HG02623 (cell line): ENCODE data around the gene DAG1.

Experiments used
- ATAC-seq: cut with Tn5 transposase; IDR thresholded peaks from one replicate; pipeline ENCODE4 v1.9.1; 2021; ENCODE audit warnings: moderate library complexity; ENCODE audit not compliant: unreplicated experiment

Gene DAG1

DNA sequence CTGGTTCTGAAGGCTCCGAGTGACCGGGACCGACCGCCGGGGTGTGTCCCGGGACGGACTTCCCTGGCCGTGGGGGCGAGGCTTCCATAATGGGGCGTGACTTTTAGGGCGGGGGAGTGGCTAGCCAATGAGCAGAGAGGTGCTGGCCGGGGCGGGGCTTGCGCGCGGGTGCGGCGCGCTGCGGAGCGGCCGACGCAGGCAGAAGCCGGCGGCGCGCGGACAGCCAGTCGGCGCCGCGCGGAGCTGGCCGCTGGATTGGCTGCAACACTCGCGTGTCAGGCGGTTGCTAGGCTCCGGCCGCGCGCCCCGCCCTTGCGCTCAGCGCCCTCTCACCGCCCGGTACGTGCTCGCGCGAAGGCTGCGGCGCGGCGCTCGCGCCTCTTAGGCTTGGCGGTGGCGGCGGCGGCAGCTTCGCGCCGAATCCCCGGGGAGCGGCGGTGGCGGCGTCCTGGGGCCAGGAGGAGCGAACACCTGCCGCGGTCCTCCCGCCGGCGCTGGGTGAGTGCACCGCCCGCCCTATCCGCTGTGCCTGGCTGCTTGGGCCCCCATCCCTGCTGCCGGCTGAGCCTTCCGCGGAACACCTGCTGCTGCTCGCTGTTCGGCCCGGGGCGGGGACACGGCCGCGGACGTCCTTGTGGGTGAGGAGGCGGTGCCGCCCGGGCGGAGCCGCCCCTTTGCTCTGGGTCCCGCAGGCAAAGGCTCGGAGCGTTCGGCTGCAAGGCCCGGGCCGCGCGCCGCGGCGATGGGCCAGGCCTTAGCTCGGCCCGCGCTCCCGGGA is at the start of gene DAG1:
Gene DAG1 (plus strand): TSS at position 332 of the 778 bp plus-strand sequence. CDS start 40,268 bp downstream, outside the sequence.
- peak; percentile 73 for ATAC-seq

DNA sequence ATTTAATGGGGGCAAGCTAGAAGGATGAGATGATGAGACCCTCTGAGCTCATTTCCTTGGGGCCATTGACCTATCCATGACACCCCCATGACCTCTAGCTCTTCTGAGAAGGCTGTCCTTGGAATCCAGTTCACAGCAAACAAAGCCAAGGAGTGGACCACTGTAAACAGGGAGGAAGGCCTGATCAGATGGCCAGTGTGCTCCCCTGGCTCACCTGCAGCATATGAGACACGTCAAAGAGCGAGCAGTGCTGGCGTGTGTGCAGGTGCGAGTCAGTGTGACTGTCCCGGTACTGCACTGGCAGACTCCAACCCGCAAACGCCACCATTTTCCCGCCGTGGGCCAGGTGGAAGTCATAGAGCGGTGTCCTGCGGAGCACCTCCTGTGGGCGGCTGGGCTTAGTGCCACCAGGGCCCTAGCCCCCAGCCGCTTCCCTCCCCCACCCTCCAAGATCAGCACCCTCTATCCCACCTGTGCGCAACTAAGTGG is 48.1 kb upstream of the DAG1 start:
- ATAC-seq, result no peak

DNA sequence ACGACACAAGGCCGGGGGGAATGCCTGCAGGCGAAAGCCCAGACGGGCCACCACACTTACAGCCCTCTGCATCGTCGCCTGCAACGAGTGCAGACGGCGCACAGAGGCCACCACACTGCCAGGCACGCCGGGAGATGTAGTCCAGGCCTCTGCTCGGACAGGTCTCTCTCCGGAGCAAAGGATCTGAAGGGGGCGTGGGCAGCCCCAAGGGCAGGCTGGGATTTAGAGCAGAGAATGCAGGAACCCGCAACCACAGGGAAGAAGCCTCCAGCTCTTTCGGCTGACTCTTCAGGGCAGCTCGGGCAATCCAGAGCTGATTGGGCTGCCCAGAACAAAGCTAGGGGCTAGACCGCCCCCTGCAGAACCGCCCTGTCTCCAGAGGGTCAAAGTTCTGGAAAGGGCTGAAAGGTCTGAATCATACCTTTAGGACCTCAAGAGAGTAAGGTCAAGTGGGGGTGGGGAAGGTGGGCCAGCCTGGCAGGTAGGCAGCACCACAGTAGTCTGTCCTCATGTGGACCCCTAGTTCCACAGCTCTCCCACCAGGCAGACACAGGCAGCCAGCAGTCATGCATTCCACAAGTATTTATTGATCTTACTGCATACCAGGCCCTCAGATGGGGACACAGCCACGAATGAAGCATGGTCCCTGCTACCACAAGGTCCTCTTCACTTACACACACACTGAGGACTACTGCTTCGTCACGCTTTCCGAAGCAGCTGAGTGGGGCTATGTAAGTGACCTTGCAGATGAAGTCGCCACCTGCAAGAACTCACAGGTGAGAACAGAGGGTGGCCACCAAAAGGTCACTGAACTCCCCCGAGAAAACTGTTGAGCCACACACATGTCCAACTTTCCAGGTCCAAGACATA is 47.5 kb upstream of the DAG1 start, which contains the start of gene AMT:
Gene AMT (minus strand): TSS at position 95 of the 870 bp plus-strand sequence. CDS start 23 bp downstream, at position 72.
- no peak for ATAC-seq

DNA sequence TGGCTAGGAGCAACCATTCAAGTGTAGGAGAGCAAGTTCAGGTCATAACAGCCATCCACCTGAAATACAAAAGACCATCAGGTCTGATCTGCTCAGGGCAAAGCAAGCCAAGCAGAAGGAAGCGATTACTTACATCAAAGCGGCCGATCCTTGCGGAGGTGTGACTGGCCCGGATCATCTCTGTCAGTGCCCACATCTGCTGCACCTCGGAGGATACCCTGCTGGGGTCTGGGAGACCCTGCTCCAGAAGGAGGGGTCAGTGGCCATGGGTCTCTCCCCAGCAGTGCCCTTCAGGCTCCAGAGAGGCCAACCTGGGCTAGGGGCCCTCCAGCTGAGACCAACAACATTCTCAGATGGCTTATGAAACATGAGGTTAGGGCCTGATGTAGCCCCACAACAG is 45.3 kb upstream of the DAG1 start:
- ATAC-seq, result no peak

DNA sequence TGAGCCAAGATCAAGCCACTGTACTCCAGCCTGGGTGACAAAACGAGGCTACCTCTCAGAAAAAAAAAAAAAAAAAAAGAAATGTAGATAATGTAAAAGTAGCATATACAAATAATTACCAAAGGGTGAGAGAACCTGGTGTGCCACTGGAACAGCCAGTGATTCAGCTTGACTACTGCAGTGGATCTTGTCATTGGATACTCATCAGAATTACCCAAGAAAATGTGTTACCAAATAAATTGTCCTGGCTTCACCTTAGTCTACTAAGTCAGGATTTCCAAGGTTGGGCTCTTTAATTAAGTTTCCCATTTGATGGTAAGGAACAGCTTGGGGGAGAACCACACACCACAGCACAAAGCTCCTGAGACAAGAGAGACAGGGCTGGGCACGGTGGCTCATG is 42.5 kb upstream of the DAG1 start:
- no peak for ATAC-seq

DNA sequence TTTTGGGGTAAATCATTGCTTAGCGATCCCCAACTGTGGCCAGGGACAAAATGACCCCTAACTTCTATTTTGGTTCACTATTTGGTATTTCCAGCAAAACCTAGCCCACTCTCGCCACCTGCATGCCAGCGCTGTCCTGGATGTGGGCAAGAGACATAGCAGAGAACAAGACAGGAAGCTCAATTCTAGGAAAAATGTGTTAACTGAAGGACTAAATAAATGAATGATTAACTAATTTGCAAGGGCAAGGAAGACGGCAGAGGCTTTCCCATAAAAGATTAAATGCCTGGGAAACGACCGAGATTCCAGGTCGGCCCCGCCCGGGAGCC is 41.4 kb upstream of the DAG1 start:
- no peak for ATAC-seq

DNA sequence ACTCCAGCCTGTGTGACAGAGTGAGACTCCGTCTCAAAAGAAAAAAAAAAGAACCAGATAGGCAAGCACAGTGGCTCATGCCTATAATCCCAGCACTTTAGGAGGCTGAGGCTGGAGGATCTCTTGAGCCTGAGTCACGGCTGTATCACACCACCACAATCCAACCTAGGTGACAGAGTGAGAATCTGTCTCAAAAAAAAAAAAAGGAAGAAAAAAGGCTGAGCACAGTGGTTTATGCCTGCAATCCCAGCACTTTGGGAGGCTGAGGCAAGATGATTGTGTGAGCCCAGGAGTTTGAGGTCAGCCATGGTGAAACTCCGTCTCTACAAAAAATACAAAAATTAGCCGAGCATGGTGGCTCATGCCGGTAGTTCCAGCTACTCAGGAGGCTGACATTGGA is 35.3 kb upstream of the DAG1 start:
- no peak for ATAC-seq

DNA sequence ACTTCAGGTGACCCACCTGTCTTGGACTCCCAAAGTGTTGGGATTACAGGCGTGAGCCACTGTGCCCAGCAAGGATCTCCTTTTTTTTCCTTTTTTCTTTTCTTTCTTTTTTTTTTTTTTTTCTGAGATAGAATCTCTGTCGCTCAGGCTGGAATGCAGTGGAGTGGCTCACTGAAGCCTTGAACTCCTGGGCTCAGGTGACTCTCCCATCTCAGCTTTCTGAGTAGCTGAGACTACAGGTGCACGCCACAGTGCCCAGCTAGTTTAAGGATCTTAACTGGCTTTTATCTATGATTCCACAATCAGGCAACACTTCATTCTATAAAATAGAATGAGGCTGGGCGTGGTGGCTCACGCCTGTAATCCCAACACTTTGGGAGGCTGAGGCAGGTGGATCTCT is 24.7 kb upstream of the DAG1 start:
- no peak for ATAC-seq

DNA sequence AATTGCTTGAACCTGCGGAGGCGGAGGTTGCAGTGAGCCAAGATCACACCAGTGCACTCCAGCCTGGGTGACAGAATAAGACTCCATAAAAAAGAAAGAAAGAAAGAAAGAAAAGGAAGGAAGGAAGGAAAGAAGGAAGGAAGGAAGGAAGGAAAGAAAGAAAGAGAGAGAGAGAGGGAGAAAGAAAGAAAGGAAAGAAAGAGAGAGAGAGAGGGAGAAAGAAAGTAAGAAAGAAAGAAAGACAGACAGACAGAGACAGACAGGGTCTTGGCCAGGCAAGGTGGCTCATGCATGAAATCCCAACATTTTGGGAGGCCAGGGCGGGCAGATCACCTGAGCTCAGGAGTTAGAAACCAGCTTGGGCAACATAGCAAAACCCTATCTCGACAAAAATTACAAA is 16.4 kb upstream of the DAG1 start:
- ATAC-seq, result no peak

DNA sequence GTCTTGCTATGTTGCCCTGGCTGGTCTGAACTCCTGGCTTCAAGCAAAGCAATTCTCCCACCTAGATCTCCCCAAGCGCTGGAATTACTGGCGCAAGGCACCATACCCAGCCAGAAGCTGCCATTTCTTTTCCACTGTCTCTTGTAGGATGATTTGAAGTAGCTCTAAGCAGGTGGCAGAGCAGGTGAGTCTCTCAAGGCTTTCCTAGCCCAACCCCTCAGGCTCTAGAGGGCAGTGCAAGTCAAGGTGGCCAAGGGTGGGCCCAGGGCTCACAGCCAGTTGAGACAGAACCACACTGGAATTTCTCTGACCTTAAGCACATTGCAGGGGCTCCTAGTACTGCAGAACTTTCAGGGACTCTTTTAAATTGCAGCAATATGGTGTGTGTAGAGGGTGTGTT is 15.6 kb upstream of the DAG1 start:
- no peak for ATAC-seq

DNA sequence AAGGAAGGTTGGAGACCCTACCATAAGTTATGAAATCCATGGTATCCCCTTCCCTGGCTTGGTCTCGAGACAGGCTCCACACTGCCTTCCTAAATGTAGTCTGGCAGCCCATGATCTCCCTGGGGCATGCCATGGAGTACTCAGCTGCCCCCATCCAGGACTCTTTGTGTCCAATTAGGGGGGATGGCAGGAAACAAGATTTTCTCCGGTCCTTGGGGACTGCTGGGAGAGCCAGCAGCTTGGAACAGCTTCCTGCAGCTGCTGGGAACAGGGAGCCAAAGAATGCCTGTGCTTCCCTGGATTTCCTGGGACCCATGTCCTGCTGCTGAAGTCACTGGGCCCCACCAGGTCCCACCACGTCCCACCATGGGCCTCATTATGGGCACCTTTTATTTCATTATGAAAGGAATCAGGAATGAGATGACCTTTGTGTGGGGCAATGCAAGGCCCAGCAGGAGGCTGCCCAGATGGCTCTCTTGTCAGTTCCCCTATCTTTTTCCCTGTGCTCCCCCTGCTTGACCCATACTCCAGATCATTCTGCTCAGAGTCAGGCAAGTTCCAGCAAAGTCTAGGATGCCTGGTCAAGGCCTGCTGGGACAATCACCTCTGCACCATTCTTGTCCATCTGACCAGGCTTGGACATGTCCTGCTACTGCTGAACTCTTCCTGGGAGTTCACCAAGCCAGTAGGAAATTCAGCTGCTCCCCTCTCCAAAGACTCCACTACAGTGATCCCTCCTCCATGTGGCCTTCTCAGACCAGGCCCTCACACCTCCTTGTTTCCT is 15.0 kb upstream of the DAG1 start:
- ATAC-seq, result no peak

DNA sequence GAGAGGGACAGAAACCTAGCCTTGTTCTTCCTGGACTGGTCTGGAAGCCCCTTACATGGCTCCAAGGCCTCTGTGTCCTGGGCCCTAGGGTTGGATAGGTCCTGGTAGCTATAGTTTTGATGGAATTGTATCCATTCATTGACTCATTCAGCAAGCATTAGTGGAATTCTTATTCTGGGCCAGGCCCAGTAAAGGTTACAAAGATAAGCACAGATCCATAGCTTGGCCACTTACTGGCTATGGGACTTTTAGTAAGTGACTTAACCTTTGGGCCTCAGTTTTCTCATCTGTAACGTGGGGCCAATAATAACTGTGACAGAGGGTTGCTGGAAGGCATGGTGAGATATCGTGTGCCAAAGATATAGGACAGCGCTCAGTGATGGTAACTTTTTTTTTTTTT is 13.6 kb upstream of the DAG1 start:
- ATAC-seq, result no peak

DNA sequence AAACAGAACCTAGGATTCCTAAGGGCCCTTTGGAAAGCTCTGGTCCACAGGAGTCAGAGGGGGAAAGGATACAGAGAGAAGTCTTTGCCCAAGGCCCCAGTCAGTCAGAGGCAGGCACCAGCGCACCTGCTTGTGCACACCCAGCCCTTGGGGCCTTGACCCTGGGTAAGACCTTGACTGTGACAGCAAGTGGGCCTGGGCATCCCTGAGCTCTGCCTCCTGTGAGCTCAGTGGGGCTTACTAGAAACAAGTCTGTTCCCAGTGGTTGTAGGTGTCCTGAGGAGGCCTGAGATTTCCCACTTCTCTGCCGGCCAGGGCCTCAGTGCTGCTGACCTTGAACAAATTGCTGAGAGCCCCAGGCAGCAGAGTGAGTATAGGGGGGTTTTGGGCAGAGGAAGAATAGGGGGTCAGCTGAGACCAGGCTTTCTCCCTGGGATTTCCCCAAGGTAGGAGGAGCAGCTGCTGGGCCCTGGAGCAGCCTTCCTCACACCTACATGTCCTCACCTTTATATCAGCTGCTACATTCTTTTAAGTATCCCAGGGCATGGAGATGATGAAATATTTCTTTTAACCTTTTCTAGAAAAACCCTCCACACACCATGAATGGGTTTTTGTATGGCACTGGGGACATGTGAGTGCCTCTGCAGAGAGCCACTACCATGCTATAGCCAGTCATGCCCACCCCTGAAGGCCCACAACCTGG is 9.7 kb upstream of the DAG1 start:
- no peak for ATAC-seq

DNA sequence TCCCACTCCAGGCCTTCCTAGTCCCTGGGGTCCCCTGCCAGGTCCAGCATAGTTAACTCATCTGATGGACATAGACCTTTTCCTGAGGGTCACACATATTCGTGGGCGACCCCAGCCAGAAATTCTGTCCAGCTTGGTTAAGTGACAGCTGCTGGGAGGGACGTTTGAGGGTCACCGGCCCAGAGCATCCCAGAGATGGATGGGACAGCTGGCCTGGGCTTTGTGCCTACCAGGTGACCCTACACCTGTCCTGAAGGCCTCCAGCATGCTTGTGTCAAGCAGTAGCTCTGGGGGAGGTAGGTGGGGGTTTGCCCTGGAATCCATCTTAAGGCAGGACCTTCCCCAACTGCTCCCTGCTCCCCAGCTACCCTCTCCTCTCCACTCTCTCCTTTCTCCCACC is 9.1 kb upstream of the DAG1 start:
- ATAC-seq, result no peak

DNA sequence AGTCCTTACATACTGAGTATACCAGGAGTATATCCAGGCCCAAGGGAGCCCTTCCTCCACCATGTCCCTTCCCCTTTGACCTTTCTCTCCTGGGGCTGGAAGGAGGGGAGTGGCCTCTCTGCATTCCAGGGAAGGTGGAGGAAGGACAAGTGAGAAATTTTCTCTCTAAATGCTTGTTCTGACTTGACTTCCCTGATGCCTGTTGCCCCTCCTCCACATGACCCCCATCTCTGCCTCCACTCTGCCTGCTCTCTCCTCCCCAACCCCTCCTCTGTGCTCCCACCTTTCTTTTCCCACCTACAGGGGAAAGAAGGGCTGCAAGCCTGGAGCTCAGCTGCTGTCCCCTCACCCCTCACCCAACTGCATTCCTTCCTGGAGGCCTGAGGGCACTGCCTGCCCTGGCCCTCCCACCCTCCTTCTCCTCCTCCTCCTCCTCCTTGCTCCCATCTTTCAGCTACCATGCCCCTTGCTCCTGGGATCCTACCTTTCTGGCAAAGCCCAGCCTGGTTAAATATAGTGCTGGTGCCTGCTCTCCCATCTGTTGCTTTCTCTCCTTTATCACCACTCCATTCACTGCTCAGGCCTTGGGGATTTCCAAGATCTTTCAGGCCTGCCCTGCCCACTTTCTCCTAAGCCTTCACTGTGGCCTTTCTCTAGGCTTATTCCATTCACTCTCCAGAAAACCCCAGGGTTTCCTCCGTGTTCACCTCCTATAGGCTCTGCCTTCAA is 8.5 kb upstream of the DAG1 start:
- ATAC-seq, result no peak

DNA sequence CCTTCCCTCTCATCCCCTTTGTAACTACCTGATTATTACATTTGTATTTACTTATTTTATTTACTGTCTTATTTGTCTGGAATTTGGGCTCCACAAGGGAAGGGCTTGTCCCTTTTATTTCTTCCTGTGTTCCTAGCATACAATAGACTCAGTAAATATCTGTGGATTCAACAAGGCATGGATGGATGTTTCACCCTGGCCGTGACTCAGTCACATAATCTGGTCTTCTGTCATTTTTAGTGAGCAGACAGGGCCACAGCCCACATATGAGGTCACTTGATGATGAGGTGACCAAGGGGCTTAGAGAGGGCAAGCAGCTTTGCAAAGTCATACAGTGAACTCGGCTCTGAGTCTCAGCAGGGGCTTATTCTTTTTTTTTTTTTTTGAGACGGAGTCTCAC is 7.8 kb upstream of the DAG1 start:
- ATAC-seq, result no peak

DNA sequence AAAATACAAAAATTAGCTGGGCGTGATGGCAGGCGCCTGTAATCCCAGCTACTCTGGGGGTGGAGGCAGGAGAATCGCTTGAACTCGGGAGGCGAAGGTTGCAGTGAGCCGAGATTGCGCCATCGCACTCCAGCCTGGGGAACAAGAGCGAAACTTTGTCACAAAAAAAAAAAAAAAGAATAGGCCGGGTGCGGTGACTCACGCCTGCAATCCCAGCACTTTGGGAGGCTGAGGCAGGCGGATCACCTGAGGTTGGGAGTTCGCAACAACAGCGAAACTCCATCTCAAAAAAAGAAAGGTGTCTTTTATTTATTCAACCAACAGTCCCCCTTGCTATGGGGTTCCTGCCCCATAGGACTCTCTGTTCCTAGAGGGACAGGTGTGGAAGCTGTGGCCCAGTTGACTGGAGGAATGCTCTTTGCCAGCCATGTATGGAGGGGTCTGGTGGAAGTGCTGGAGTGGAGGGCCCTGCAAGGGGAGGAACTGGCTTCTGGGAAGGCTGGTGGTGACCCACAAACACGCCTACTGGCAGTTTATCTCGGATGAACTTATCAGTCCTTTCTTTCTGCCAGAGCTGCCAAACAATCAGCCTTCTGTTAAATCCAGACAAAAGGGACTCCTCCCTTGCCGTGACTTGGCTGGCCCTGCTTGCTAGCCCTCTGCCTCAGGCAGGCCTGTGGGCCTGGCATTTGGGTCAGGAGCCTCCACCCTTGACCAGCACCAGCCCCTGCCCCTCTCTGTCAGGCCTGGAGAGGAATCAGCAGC is 4.6 kb upstream of the DAG1 start:
- ATAC-seq, result no peak

DNA sequence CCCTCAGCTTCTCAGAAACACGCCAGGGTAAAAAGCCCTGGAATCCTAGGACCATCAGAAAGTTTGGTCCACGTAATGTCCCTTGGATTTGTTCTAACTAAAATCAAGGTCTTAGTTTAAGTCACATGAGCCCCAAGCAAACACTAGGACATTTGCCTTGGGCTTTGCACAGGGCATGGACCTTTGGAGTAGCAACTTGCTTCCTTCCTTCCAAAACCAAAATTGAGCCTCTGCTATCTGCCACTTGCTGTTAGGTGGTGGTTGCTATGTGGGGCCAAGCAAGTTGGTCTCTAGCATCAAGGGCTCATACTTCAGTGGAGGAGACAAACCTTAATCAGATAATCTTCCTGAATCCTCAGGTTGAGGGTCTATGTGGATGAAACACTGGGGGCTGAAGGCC is 4.0 kb upstream of the DAG1 start:
- no peak for ATAC-seq
